Uterus (tissue), 4 donors: ENCODE measurements around the gene PXK. TPM values are rescaled to one million over a fixed set of nuclear protein-coding genes. Genes with fewer than 3 reads are reported as not detected.
A peak's percentile ranks its signal among the peaks of the same experiment; 100 is the strongest.

ENCODE experiments used
- DNase-seq, 2 donors: peaks; one replicate each; pipeline ENCODE4 v3.0.0-alpha.2; 2019 to 2020
- H3K27ac ChIP-seq, 2 donors: fragments of 200-600 bp; sonication (generic); 1 replicate in 1 of 2; 2 replicates in 1 of 2; pipeline ENCODE4 v1.5.1; 2016 to 2018
- H3K27me3 ChIP-seq, 2 donors: fragments of 200-600 bp; sonication (generic); one replicate each; pipeline ENCODE4 v1.5.1; 2018 to 2019; ENCODE audit warnings: control low read depth in 1 of 2
- H3K36me3 ChIP-seq, 2 donors: fragments of 200-600 bp; sonication (generic); one replicate each; pipeline ENCODE4 v1.5.1; 2019; ENCODE audit warnings: control low read depth in 1 of 2
- H3K4me1 ChIP-seq, 2 donors: fragments of 200-600 bp; sonication (generic); one replicate each; pipeline ENCODE4 v1.5.1; 2018 to 2019; ENCODE audit warnings: control low read depth in 1 of 2
- H3K4me3 ChIP-seq, 2 donors: fragments of 200-600 bp; sonication (generic); 1 replicate in 1 of 2; 2 replicates in 1 of 2; pipeline ENCODE4 v1.5.1; 2018 to 2019; ENCODE audit warnings: mild to moderate bottlenecking in 1 of 2
- H3K9me3 ChIP-seq, 2 donors: fragments of 200-600 bp; sonication (generic); one replicate each; pipeline ENCODE4 v1.5.1; 2019; ENCODE audit warnings: control low read depth in 1 of 2
- CTCF ChIP-seq, 4 experiments: fragments of 200-600 bp in 2 of 4; fragments of 450-650 bp in 2 of 4; sonication (generic) in 2 of 4; IDR thresholded peaks; one replicate each; pipeline ENCODE4 v1.5.1; 2016 to 2019; ENCODE audit warnings: antibody characterized with exemption in 4 of 4, mild to moderate bottlenecking in 2 of 4, moderate library complexity in 1 of 4
- POLR2A ChIP-seq, 2 donors: fragments of 450-650 bp; IDR thresholded peaks; one replicate each; pipeline ENCODE4 v1.6.1; 2016; ENCODE audit warnings: antibody characterized with exemption in 2 of 2, mild to moderate bottlenecking in 1 of 2, moderate library complexity in 1 of 2
- intact Hi-C: fragments of 100-400 bp; cut with DNase I; formaldehyde crosslinking; loops from one replicate; pipeline ENCODE4 v1.15.1; 2023; ENCODE audit warnings: low total_unique reads
- total RNA-seq, 4 donors: library from RNA; depleted of rRNA in 3 of 4; stranded (reverse); fragments of >200 nt in 3 of 4; gene quantifications; one replicate each; pipeline versions ENCODE4 v1.1.0 to v1.2.4, GENCODE V29; 2014 to 2023
- donor health status: DM: yes; HTN: yes; CAD: no.

The PXK gene
- total RNA-seq, 4 donors from 2014 or later, result 15.1 to 50.5 (median 41.1) TPM

DNA sequence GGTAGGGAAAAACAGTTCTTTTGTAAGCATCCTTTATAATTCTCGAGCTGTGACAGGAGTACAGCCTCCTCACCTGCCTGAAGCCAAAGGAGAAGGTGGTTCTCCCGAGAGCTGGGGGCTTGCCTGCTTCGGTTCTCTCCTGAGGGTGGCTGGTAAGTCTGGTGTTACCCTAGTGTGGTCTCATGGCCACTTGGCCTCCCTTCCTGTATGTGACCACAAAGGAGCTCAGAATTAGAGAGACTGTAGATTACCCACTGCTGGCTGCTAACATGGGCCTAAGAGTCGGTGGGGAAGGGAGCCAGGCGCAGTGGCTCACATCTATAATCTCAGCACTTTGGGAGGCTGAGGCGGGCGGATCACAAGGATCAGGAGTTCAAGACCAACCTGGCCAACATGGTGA is 88.3 kb downstream of the PXK start:
- Histone ChIP-seq H3K36me3 (no peaks in the 10 kb centered on the region), H3K27me3 (no peaks in the 10 kb centered on the region)
- intact Hi-C loops, result no loop called here

DNA sequence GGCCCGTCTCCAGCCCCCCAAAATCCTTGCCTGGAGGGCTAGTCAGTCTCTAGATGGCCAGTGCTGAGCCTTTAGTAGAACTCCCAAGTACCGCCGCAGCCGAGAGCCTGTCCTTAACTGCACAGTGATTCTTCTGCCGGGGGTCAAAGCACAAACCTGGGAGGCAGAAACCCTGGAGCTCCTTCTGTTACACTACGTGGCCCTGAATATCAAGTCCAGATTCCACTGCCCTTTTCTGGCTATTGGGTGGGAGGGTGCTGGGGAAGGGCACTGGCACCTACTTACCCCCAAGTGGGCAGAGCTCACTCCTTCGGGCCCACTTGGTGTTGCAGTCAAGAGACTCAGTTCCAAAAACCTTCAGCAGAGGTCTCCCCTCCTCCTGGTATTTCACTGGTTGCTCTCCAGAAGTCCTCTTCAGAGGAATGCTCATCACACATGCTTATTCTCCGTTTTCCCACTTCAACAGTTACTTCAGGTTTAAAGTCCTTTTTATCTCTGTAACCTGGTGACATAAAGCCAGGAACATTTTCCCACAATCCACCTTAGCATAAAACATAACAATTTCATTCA is 90.1 kb downstream of the PXK start:
- Histone ChIP-seq H3K4me1 (peaks cover 0 to 8% of the 10 kb centered on the region in 2 donors), H3K4me3 (no peak overlapping the region), H3K9me3 (no peaks in the 10 kb centered on the region), H3K27me3 (no peaks in the 10 kb centered on the region), H3K36me3 (no peaks in the 10 kb centered on the region), H3K27ac (no peak overlapping the region)
- intact Hi-C loops, result no loop called here
- DNase-seq, result no peak
- TF ChIP-seq CTCF (IDR thresholded peaks at IDR 0.05), result peak in 1 of 4 experiments; percentile 10
- no peak for TF ChIP-seq POLR2A (IDR thresholded peaks at IDR 0.05)

More for the DNA sequence above, 88.3 kb downstream of the PXK start:
- H3K27ac ChIP-seq, result no peak overlapping the region
- peaks cover 0 to 8% of the 10 kb centered on the region in 2 donors for H3K4me1 ChIP-seq
- TF ChIP-seq POLR2A (IDR thresholded peaks at IDR 0.05), result no peak
- no peak for TF ChIP-seq CTCF (IDR thresholded peaks at IDR 0.05)
- H3K4me3 ChIP-seq, result no peak overlapping the region
- no peaks in the 10 kb centered on the region for H3K9me3 ChIP-seq
- DNase-seq, result no peak

- DNase-seq, result no peak
- intact Hi-C loops, result no loop called here
- Histone ChIP-seq H3K36me3 (no peaks in the 10 kb centered on the region), H3K9me3 (no peaks in the 10 kb centered on the region), H3K27me3 (no peaks in the 10 kb centered on the region), H3K4me3 (no peak overlapping the region), H3K27ac (no peak overlapping the region), H3K4me1 (peaks cover 0 to 5% of the 10 kb centered on the region in 2 donors)
- TF ChIP-seq POLR2A (IDR thresholded peaks at IDR 0.05) (no peak), CTCF (IDR thresholded peaks at IDR 0.05) (no peak)
These were observed 91.9 kb downstream of the PXK start for GRCh38 chr3:58424613-58425012.

- H3K27me3 ChIP-seq, result no peaks in the 10 kb centered on the region
- DNase-seq, result no peak
- H3K4me3 ChIP-seq, result no peak overlapping the region
- intact Hi-C loops, result no loop called here
- no peaks in the 10 kb centered on the region for H3K9me3 ChIP-seq
- no peak for TF ChIP-seq CTCF (IDR thresholded peaks at IDR 0.05)
- no peak for TF ChIP-seq POLR2A (IDR thresholded peaks at IDR 0.05)
- no peaks in the 10 kb centered on the region for H3K4me1 ChIP-seq
- H3K36me3 ChIP-seq, result no peaks in the 10 kb centered on the region
- peak overlapping the region in 1 of 2 donors; percentile 17 for H3K27ac ChIP-seq
These were observed 93.1 kb downstream of the PXK start for GRCh38 chr3:58425782-58426181.

DNA sequence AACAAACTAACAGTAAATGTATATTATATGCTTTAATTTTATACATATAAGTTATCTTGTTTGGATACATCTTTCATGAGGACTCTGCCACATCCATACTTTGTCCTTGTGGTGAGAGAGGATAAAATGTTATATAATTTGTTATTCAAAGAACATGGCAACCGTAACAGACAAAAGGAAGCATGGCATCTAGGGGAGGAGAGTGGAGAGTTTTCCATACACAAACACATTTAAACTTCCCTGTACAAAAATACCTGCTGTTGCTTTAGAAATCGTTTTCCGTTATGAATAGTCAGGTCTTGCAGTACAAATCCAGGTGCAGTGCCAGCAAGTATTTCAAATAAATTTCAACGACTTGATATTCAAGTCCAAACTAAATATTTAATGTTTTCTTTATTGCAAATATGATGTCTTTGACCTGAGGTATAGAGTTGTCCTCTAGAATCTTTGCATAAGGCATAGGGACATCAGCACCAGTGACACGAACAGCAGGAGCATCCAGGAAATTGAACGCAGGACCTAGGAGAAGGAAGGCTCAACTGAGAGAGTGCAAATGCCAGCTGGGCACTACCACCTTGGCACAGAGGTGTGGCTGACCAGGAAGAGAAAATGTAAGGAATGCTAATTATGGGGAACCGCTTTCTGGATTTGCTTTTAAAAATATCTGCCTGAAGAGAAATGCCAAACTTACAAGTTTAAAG is 95.1 kb downstream of the PXK start:
- no peaks in the 10 kb centered on the region for H3K9me3 ChIP-seq
- H3K4me1 ChIP-seq, result peaks cover 6 to 7% of the 10 kb centered on the region in 2 donors
- TF ChIP-seq CTCF (IDR thresholded peaks at IDR 0.05) (no peak), POLR2A (IDR thresholded peaks at IDR 0.05) (no peak)
- no peak for DNase-seq
- no peaks in the 10 kb centered on the region for H3K27me3 ChIP-seq
- H3K36me3 ChIP-seq, result no peaks in the 10 kb centered on the region
- no peak overlapping the region for H3K4me3 ChIP-seq
- intact Hi-C loops, result no loop called here
- H3K27ac ChIP-seq, result no peak overlapping the region
